Caco-2 (cell line): ENCODE data around the gene SDCCAG8. TPM values are rescaled to one million over a fixed set of nuclear protein-coding genes. Genes with fewer than 3 reads are reported as not detected.

Source experiments
- BruUV-seq: library from RNA; stranded (reverse); fragments of 400-500 nt; replicated peaks from 2 replicates; lab custom pipeline; 2021; lab: Mats Ljungman, UMichigan
- CTCF ChIA-PET: fragments of 300-600 bp; sonication (Branson Sonifier 250); formaldehyde crosslinking; loops from one replicate; lab custom pipeline; 2022; ENCODE audit warnings: antibody characterized with exemption; lab: Charles Lee
- POLR2A ChIA-PET: fragments of 300-600 bp; sonication (Branson Sonifier 250); formaldehyde crosslinking; loops from one replicate; lab custom pipeline; 2022; ENCODE audit warnings: antibody characterized with exemption; lab: Charles Lee
- DNase-seq, 2 experiments: peaks; one replicate each; pipeline versions ENCODE4 v3.0.0 to v3.0.0-alpha.2; 2020 to 2022
- H3K27me3 ChIP-seq: replicated peaks from 2 replicates; pipeline ENCODE4 v1.6.0; 2011; ENCODE audit warnings: low read length; ENCODE audit not compliant: control insufficient read depth, insufficient read depth
- H3K36me3 ChIP-seq: 2 replicates; pipeline ENCODE4 v1.5.1; 2011; ENCODE audit warnings: low read length; ENCODE audit not compliant: control insufficient read depth, insufficient read depth
- H3K4me1 ChIP-seq: fragments of 250-450 bp; sonication (Bioruptor Pico); 2 replicates; pipeline ENCODE4 v1.5.1; 2020; ENCODE audit warnings: mild to moderate bottlenecking
- H3K4me3 ChIP-seq: 2 replicates; pipeline ENCODE4 v1.5.1; 2011; ENCODE audit warnings: low read depth, mild to moderate bottlenecking, control low read depth, low read length
- H3K9me3 ChIP-seq: fragments of 250-450 bp; sonication (Bioruptor Pico); 2 replicates; pipeline ENCODE4 v1.5.1; 2020; ENCODE audit warnings: mild to moderate bottlenecking, moderate library complexity
- H3K27ac Mint-ChIP-seq: one replicate; pipeline ENCODE4 v1.8.0; 2022; ENCODE audit warnings: mixed read lengths; ENCODE audit not compliant: unreplicated experiment
- H3K27me3 Mint-ChIP-seq: one replicate; pipeline ENCODE4 v1.8.0; 2022; ENCODE audit warnings: mixed read lengths; ENCODE audit not compliant: insufficient read depth, unreplicated experiment
- H3K36me3 Mint-ChIP-seq: one replicate; pipeline ENCODE4 v1.8.0; 2022; ENCODE audit warnings: mild to moderate bottlenecking, mixed read lengths; ENCODE audit not compliant: insufficient read depth, unreplicated experiment
- H3K4me1 Mint-ChIP-seq: one replicate; pipeline ENCODE4 v1.8.0; 2022; ENCODE audit warnings: low read depth, mixed read lengths; ENCODE audit not compliant: unreplicated experiment
- H3K4me3 Mint-ChIP-seq: one replicate; pipeline ENCODE4 v1.8.0; 2022; ENCODE audit warnings: mild to moderate bottlenecking, moderate library complexity, mixed read lengths; ENCODE audit not compliant: unreplicated experiment
- H3K9me3 Mint-ChIP-seq: one replicate; pipeline ENCODE4 v1.8.0; 2022; ENCODE audit warnings: mixed read lengths; ENCODE audit not compliant: unreplicated experiment
- CTCF ChIP-seq, 2 experiments: fragments of 200-600 bp in 1 of 2; IDR thresholded peaks; 1 replicate in 1 of 2; 2 replicates in 1 of 2; pipeline versions ENCODE4 v1.5.1 to v1.8.0; 2011 to 2022; ENCODE audit warnings: antibody characterized with exemption in 1 of 2, control low read depth in 1 of 2, inconsistent platforms in 1 of 2, low read depth in 1 of 2, low read length in 1 of 2, mild to moderate bottlenecking in 1 of 2, moderate library complexity in 1 of 2; ENCODE audit not compliant: insufficient read depth in 1 of 2, severe bottlenecking in 1 of 2, unreplicated experiment in 1 of 2
- intact Hi-C: fragments of 100-400 bp; cut with micrococcal nuclease; formaldehyde crosslinking; loops from one replicate; pipeline ENCODE4 v1.10.0; 2022; ENCODE audit not compliant: unreplicated experiment
- total RNA-seq: library from RNA; stranded (reverse); gene quantifications from 2 replicates; pipeline ENCODE4 v1.2.3, GENCODE V29; 2022

SDCCAG8 gene
- total RNA-seq, 1 experiment from 2014 or later = 23.0 TPM

GRCh38 chr1:243447844-243448243 lies 192.0 kb downstream of the SDCCAG8 start:
- ChIA-PET POLR2A (no interaction called here), CTCF (no interaction called here)
- H3K27me3 ChIP-seq = no peaks in the 10 kb centered on the region
- no peak overlapping the region for H3K4me3 Mint-ChIP-seq
- H3K4me1 Mint-ChIP-seq = no peaks in the 10 kb centered on the region
- no peaks in the 10 kb centered on the region for H3K4me1 ChIP-seq
- no peaks in the 10 kb centered on the region for H3K9me3 ChIP-seq
- no TSS peak for BruUV-seq
- DNase-seq = no peak
- no peaks in the 10 kb centered on the region for H3K36me3 Mint-ChIP-seq
- no peak for TF ChIP-seq CTCF (IDR thresholded peaks at IDR 0.05; ENCODE audit: insufficient read depth in 1 of 2, low read depth in 1 of 2, low read length in 1 of 2, severe bottlenecking in 1 of 2, unreplicated experiment in 1 of 2)
- no peaks in the 10 kb centered on the region for H3K27me3 Mint-ChIP-seq
- no peaks in the 10 kb centered on the region for H3K9me3 Mint-ChIP-seq
- H3K27ac Mint-ChIP-seq = no peak overlapping the region
- intact Hi-C loops = no loop called here
- H3K4me3 ChIP-seq = no peak overlapping the region
- H3K36me3 ChIP-seq = no peaks in the 10 kb centered on the region

GRCh38 chr1:243449373-243449772 lies 193.5 kb downstream of the SDCCAG8 start:
- BruUV-seq = no TSS peak
- Mint-ChIP-seq H3K4me3 (no peak overlapping the region), H3K36me3 (no peaks in the 10 kb centered on the region), H3K4me1 (no peaks in the 10 kb centered on the region), H3K27me3 (no peaks in the 10 kb centered on the region), H3K27ac (no peak overlapping the region), H3K9me3 (no peaks in the 10 kb centered on the region)
- intact Hi-C loops = no loop called here
- Histone ChIP-seq H3K27me3 (no peaks in the 10 kb centered on the region), H3K9me3 (no peaks in the 10 kb centered on the region), H3K36me3 (no peaks in the 10 kb centered on the region), H3K4me1 (no peaks in the 10 kb centered on the region), H3K4me3 (no peak overlapping the region)
- CTCF ChIA-PET = no interaction called here
- POLR2A ChIA-PET = no interaction called here
- TF ChIP-seq CTCF (IDR thresholded peaks at IDR 0.05; ENCODE audit: insufficient read depth in 1 of 2, low read depth in 1 of 2, low read length in 1 of 2, severe bottlenecking in 1 of 2, unreplicated experiment in 1 of 2) = no peak
- no peak for DNase-seq

- Mint-ChIP-seq H3K27ac (no peak overlapping the region), H3K27me3 (no peaks in the 10 kb centered on the region), H3K4me3 (no peak overlapping the region), H3K4me1 (no peaks in the 10 kb centered on the region), H3K9me3 (no peaks in the 10 kb centered on the region), H3K36me3 (no peaks in the 10 kb centered on the region)
- ChIA-PET CTCF (no interaction called here), POLR2A (no interaction called here)
- Histone ChIP-seq H3K36me3 (no peaks in the 10 kb centered on the region), H3K9me3 (no peaks in the 10 kb centered on the region), H3K4me3 (no peak overlapping the region), H3K27me3 (no peaks in the 10 kb centered on the region), H3K4me1 (no peaks in the 10 kb centered on the region)
- intact Hi-C loops = no loop called here
- BruUV-seq = no TSS peak
- DNase-seq = no peak
- no peak for TF ChIP-seq CTCF (IDR thresholded peaks at IDR 0.05; ENCODE audit: insufficient read depth in 1 of 2, low read depth in 1 of 2, low read length in 1 of 2, severe bottlenecking in 1 of 2, unreplicated experiment in 1 of 2)
These were observed 196.3 kb downstream of the SDCCAG8 start for GRCh38 chr1:243452092-243452491.
